Vein endothelial cell (primary cell): Measurements from ENCODE around the gene B4GALNT1. TPM values are rescaled to one million over a fixed set of nuclear protein-coding genes. Genes with fewer than 3 reads are reported as not detected.

Source experiments
- total RNA-seq: library from RNA; depleted of rRNA; stranded (reverse); fragments of >200 nt; gene quantifications from 2 replicates; pipeline ENCODE4 v1.2.3, GENCODE V29; 2012

B4GALNT1 gene
- not detected in 2 replicates for total RNA-seq

DNA sequence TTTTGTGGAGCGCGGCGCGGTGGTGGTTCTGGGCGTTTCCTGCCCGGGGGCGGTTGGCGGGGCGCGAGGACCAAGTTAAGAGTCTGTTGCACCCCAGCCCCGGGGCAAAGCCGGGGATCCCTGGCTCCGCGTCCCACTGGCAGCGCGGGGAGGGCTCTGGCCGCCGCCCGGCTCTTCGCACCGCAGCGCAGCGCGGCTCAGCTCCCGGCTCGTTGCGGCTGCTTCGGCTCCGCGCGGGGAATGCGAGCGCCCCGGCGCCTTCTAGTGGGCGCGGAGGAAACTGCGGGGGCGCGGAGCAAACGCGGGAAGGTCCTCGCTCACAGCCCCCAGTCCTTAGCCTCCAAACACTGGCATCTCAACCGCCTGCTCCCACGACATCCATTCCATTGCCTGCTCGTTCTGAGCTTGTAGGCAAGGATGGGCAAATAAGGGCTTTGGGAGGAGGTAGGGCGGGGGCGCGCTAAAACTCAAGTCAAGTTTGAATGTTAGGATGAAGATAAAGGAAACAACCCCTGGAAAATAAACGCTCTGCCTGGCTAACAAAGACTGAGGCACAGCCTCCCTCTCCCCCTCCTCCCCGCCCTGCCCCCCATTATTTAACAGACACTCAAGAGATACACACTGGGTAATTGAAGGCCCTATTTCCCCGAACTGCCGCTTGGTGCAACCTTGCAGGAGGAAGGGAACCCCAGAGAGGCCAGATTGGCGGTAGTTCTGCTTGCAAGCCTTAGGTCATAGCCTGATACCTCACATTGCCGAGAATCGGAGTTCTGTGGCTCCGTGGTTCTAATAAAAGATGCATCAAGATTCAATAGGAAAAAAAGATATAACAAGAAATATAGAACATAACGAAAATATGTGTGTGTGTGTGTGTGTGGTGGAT, at the start of gene B4GALNT1:
B4GALNT1 (minus strand) TSS at position 244 of the 883 bp plus-strand sequence. CDS start 1,069 bp downstream, outside the sequence.

GRCh38 chr12:57611108-57611826, 21.7 kb downstream of the B4GALNT1 start, which contains the start of gene ARHGEF25:
Gene ARHGEF25, plus strand, starts transcription at chr12:57611435. Its CDS starts 460 bp downstream, at chr12:57611895.

GRCh38 chr12:57604454-57604991, 28.5 kb downstream of the B4GALNT1 start, which contains the start of gene DTX3:
Gene DTX3, plus strand, starts transcription at chr12:57604824. Its CDS starts 1,694 bp downstream, at chr12:57606518.

DNA sequence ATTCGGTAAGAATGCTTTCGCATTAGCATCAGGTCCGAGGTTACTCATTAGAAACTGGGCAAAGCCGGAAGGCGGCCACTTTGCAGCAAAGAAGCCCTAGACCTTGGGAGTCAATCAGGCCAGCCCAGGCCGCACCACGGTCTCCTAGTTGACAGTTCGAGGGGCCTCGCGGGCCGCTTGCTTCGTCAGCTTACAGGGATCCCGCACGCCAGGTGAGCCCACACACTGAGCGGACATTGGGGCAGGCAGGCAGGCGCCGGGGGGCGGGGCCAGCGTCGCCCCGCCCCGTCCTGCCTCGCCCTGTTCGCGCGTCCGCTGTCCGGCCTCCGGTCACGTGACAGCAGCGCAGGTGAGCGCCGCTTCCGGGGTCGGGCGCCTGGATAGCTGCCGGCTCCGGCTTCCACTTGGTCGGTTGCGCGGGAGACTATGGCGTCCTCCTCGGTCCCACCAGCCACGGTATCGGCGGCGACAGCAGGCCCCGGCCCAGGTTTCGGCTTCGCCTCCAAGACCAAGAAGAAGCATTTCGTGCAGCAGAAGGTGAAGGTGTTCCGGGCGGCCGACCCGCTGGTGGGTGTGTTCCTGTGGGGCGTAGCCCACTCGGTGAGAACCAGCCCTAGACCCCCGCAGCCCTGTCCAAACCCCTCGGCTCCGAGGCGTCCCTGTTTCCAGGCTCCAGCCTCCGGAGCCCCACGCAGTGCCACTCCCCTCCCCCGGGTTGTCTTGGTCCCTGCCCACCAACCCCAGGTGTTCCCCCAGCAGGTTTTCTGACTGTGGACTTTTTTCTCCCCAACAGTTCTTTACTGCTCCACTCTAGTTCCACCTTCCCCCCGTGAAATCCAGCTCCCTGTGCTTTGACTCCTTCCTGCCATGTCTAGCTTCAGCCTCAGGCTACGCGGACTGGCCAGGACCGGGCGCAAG, 41.9 kb downstream of the B4GALNT1 start, which contains the start of gene PIP4K2C:
PIP4K2C (plus strand) TSS at position 329 of the 918 bp plus-strand sequence; CDS start at position 427, 98 bp downstream.

Other genes with a start within 250 kb of the B4GALNT1 start
- 13.6 and 22.5 TPM in 2 replicates for gene R3HDM2, start 202.2 kb downstream of the B4GALNT1 start, total RNA-seq
- gene INHBC, start 198.4 kb downstream of the B4GALNT1 start, total RNA-seq = not detected in 2 replicates
- not detected in 2 replicates for gene INHBE, start 177.9 kb downstream of the B4GALNT1 start, total RNA-seq
- not detected in 2 replicates for gene GLI1, start 173.4 kb downstream of the B4GALNT1 start, total RNA-seq
- gene ARHGAP9, start 153.3 kb downstream of the B4GALNT1 start, total RNA-seq = not detected in 2 replicates
- 111 and 114 TPM in 2 replicates for gene MARS1, start 145.1 kb downstream of the B4GALNT1 start, total RNA-seq
- 4.9 and 5.9 TPM in 2 replicates for gene DDIT3, start 112.7 kb downstream of the B4GALNT1 start, total RNA-seq
- 9.3 and 12.7 TPM in 2 replicates for gene MBD6, start 110.4 kb downstream of the B4GALNT1 start, total RNA-seq
- 145 and 151 TPM in 2 replicates for gene DCTN2, start 86.0 kb downstream of the B4GALNT1 start, total RNA-seq
- gene KIF5A, start 83.2 kb downstream of the B4GALNT1 start, total RNA-seq = not detected in 2 replicates
- gene PIP4K2C, start 42.0 kb downstream of the B4GALNT1 start, total RNA-seq = 9.1 and 9.6 TPM in 2 replicates
- gene DTX3, start 28.4 kb downstream of the B4GALNT1 start, total RNA-seq = 0.48 and 1.3 TPM in 2 replicates
- gene ARHGEF25, start 21.8 kb downstream of the B4GALNT1 start, total RNA-seq = 0.10 and 0.98 TPM in 2 replicates
- gene OS9, start 60.9 kb upstream of the B4GALNT1 start, total RNA-seq = 182 and 199 TPM in 2 replicates
- 0.29 and 0.33 TPM in 2 replicates for gene AGAP2, start 105.5 kb upstream of the B4GALNT1 start, total RNA-seq
- 33.3 and 47.4 TPM in 2 replicates for gene TSPAN31, start 111.8 kb upstream of the B4GALNT1 start, total RNA-seq
- 215 and 222 TPM in 2 replicates for gene CDK4, start 119.1 kb upstream of the B4GALNT1 start, total RNA-seq
- 2.7 and 7.5 TPM in 2 replicates for gene MARCHF9, start 121.9 kb upstream of the B4GALNT1 start, total RNA-seq
- gene CYP27B1, start 133.9 kb upstream of the B4GALNT1 start, total RNA-seq = under 0.01 and 0.67 TPM in 2 replicates
- 5.9 TPM in 2 replicates for gene METTL1, start 138.9 kb upstream of the B4GALNT1 start, total RNA-seq
- gene EEF1AKMT3, start 139.4 kb upstream of the B4GALNT1 start, total RNA-seq = 8.8 and 10.5 TPM in 2 replicates
- 15.7 and 17.4 TPM in 2 replicates for gene TSFM, start 149.6 kb upstream of the B4GALNT1 start, total RNA-seq
- gene AVIL, start 185.5 kb upstream of the B4GALNT1 start, total RNA-seq = 0.98 and 1.1 TPM in 2 replicates
- 81.9 and 99.9 TPM in 2 replicates for gene CTDSP2, start 213.5 kb upstream of the B4GALNT1 start, total RNA-seq